Choroid plexus epithelial cell (primary cell): ENCODE measurements around the gene USH2A.

Experiments used
- DNase-seq: peaks from one replicate; pipeline ENCODE4 v3.0.0-alpha.2; 2010; ENCODE audit warnings: low read depth
- H3K4me3 ChIP-seq: 2 replicates; pipeline ENCODE4 v1.5.1; 2011; ENCODE audit warnings: low read depth, mild to moderate bottlenecking, control low read depth, low read length, moderate library complexity
- CTCF ChIP-seq: conservative IDR thresholded peaks from 2 replicates; pipeline ENCODE4 v1.5.1; 2011; ENCODE audit warnings: low read depth, mild to moderate bottlenecking, control low read depth, inconsistent platforms, low read length, moderate library complexity

The USH2A gene

GRCh38 chr1:215911406-215911968, 511.8 kb downstream of the USH2A start:
- H3K4me3 ChIP-seq: no peak overlapping the region
- DNase-seq: peak; percentile 7
- TF ChIP-seq CTCF: no peak

- no peak for TF ChIP-seq CTCF
- DNase-seq: no peak
- no peak overlapping the region for H3K4me3 ChIP-seq
These were observed 517.6 kb downstream of the USH2A start for GRCh38 chr1:215905493-215906115.

GRCh38 chr1:215900684-215901083, 522.6 kb downstream of the USH2A start:
- TF ChIP-seq CTCF: no peak
- DNase-seq: no peak
- no peak overlapping the region for H3K4me3 ChIP-seq

GRCh38 chr1:215899901-215900300, 523.3 kb downstream of the USH2A start:
- H3K4me3 ChIP-seq: no peak overlapping the region
- TF ChIP-seq CTCF: no peak
- no peak for DNase-seq

GRCh38 chr1:215895893-215896292, 527.4 kb downstream of the USH2A start:
- no peak overlapping the region for H3K4me3 ChIP-seq
- no peak for TF ChIP-seq CTCF
- no peak for DNase-seq

- no peak overlapping the region for H3K4me3 ChIP-seq
- TF ChIP-seq CTCF: no peak
- no peak for DNase-seq
These were observed 528.0 kb downstream of the USH2A start for GRCh38 chr1:215895276-215895675.

GRCh38 chr1:215894617-215895016, 528.6 kb downstream of the USH2A start:
- no peak for DNase-seq
- no peak overlapping the region for H3K4me3 ChIP-seq
- TF ChIP-seq CTCF: no peak
